PFSK-1 (cell line): ENCODE data around the gene UST.

ENCODE experiments used
- FOXP2 ChIP-seq: optimal IDR thresholded peaks from 2 replicates; pipeline ENCODE3; 2011; ENCODE audit warnings: borderline replicate concordance, control low read depth, inconsistent platforms; ENCODE audit not compliant: insufficient read depth; ENCODE audit errors: extremely low read length, extremely low read depth
- POLR2AphosphoS5 ChIP-seq: IDR thresholded peaks from 2 replicates; pipeline ENCODE4 v1.6.1; 2012; ENCODE audit warnings: low read depth, mild to moderate bottlenecking, control low read depth, low read length, moderate library complexity
- REST ChIP-seq, 2 experiments: IDR thresholded peaks; 2 replicates each; pipeline versions ENCODE4 v1.6.1 to v1.8.0; 2011 to 2012; ENCODE audit warnings: low read depth in 2 of 2, low read length in 2 of 2, control low read depth in 1 of 2, inconsistent platforms in 1 of 2, mild to moderate bottlenecking in 1 of 2, moderate library complexity in 1 of 2; ENCODE audit not compliant: insufficient read depth in 1 of 2
- TAF1 ChIP-seq: IDR thresholded peaks from 2 replicates; pipeline ENCODE4 v1.6.1; 2012; ENCODE audit warnings: low read length, control low read depth, borderline replicate concordance; ENCODE audit not compliant: insufficient read depth

GRCh38 chr6:149088361-149088760 lies 341.5 kb downstream of the UST start:
- no peak for TF ChIP-seq POLR2AphosphoS5
- TF ChIP-seq TAF1: no peak
- no peak for TF ChIP-seq REST (IDR thresholded peaks at IDR 0.05; ENCODE audit: insufficient read depth in 1 of 2, low read depth in 2 of 2, low read length in 2 of 2)
- TF ChIP-seq FOXP2: no peak
